Ammon's horn (tissue), 1 donor: Measurements from ENCODE around the gene DUSP5.

Experiments used
- DNase-seq: peaks from one replicate; pipeline ENCODE4 v3.0.0-alpha.2; 2016; ENCODE audit warnings: low spot score

DUSP5 gene

DNA sequence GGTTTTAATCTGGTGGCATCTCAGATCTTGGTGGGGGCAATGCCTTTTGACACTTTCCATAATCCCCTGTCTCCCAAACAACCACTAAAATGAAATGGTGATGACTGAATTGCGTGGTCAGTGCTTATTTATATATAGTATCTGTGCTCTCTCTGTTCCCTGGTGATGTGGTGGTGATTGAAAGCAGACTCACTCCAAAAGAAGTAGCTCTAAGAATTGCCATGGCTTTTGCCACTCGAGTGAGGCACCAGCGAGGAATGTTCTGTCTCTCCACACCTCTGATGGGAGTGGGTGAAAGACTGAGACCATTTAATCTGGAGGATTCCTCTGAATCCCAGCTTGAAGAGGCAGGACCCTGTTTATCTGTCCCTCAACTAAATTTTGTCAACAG lies 2.8 kb downstream of the DUSP5 start:
- no peak for DNase-seq

DNA sequence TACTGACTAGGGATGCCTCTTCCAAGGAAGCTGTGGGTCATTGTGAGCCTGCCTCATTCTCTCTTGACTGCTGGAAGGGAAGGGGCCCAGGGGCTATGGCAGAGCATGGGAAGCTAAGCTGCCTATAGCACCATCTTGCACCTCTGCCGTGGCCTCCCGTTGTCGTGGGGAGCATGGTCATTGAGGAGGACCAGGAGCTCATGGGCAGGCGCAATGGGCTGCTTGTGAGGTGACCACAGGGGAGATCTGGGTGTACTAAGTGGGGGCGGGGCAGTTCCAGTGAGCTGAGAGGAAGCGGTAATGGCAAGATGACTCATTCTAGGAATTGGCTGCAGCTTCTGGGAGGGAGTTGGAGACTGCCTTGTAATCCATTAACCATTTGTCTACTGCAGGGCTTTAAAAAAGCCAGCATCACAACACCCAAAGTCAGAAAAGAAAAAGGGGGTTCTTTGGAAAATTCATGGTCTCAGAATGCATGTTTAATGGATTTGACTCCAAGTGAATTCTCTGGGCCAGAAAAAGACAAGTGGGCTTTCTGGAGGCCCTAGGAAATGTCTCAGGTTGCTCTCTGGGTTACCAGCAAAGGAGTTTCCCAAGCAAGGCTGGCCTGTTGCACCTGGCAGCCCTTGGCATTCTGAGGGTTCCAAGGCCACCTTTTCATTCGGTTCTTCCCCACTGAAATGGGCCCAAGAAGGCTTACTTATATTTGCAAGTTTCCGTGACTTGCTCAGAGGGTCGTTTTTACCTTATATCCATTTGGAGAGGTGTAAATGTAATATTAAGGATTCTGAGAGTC lies 3.6 kb downstream of the DUSP5 start:
- peak; percentile 84 for DNase-seq

DNA sequence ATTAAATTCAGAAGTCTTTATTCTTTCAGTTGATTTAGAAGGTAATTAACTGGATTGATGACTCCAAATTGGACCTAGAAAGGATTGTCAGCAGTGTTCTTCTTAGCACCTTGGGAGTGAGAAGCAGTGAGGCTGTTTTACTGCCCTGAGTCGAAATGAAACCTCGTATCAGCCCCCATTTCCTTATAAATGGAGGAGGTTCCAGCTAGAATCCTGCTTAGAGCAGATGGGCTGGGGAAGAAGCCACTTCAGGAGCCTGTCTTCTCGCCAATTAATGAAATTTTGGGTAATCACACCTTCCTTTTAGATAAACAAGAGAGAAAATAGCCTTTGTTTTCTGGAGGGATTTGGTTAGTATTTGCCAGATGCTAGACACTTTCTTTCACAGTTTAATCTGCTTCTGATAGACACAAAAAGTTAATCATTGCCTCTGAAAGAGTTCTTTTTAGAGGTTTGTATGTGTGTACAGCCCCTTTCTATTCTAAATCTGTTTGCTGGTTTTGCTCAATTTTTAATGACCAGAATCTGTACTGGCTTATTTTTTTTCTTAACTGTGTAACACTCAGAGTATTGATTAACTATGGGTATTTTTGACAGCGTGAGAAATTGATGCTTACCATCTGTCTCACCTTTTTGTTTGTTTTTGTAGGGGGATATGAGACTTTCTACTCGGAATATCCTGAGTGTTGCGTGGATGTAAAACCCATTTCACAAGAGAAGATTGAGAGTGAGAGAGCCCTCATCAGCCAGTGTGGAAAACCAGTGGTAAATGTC lies 4.6 kb downstream of the DUSP5 start:
- DNase-seq, result no peak

DNA sequence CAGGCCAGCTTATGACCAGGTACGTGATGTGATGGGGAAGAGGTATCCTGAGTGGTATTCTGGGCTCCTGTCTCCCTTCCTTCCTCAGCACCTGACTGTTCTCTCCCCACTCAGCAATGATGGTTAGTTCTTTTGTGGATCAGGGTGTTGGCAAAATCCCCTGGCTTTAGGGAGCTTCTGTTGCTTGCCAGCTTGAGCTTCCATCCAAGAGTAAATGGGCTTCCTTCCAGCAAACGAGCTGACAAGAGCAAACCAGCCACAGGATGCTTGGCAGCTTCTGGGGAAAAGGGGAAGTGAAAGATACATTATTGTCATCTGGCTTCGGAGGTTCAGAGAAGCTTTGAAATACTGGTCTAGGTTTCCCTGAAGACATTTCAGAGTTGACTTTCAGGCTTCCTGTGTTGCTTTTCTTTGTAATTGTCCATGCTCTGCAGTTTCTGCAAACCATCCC lies 5.2 kb downstream of the DUSP5 start:
- DNase-seq, result peak; percentile 92

GRCh38 chr10:110503528-110504110 lies 5.9 kb downstream of the DUSP5 start:
- no peak for DNase-seq

GRCh38 chr10:110504111-110504735 lies 6.5 kb downstream of the DUSP5 start:
- peak; percentile 63 for DNase-seq

GRCh38 chr10:110505130-110505770 lies 7.5 kb downstream of the DUSP5 start:
- DNase-seq, result no peak

GRCh38 chr10:110506448-110506847 lies 8.7 kb downstream of the DUSP5 start:
- DNase-seq, result no peak

DNA sequence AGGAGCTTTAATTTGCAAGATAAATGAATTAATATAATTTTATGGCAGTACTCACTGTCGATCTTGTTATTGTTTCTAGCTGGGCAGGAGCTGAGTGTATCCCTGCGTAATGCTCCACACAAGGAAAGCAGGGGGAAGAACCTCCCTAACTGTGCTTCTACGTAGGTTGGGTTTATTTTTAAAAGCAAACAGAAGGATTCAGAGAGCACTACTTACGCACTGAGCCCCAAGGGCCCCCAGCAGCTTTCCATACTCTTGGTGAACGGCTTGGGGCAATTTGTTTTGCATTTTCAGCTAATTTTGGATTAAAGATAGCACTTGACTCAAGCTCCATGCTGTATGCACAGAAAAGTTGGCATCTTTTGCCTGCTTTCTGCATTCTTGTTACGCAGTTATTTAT lies 9.6 kb downstream of the DUSP5 start:
- no peak for DNase-seq

GRCh38 chr10:110508159-110508788 lies 10.6 kb downstream of the DUSP5 start:
- no peak for DNase-seq

GRCh38 chr10:110508806-110509544 lies 11.3 kb downstream of the DUSP5 start:
- DNase-seq, result no peak

DNA sequence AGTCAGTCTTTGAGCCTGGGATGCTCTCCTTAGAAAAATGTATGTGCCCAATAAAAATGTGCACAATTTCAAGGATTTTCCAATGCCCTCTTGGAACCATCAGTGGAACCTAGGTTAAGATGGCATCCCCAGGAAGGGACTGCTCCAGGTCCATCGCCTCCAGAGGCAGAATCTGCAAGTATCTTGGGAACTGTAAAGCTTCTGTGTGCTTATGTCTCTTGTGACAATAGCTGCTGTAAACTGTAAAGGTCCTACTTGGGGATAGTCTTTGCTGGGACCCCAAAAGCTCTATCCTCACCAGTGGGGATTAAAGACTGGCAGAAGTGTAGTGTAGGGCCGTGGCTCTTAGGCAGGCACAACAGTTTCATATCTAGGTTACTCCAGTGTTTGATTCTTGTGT lies 11.9 kb downstream of the DUSP5 start:
- no peak for DNase-seq

DNA sequence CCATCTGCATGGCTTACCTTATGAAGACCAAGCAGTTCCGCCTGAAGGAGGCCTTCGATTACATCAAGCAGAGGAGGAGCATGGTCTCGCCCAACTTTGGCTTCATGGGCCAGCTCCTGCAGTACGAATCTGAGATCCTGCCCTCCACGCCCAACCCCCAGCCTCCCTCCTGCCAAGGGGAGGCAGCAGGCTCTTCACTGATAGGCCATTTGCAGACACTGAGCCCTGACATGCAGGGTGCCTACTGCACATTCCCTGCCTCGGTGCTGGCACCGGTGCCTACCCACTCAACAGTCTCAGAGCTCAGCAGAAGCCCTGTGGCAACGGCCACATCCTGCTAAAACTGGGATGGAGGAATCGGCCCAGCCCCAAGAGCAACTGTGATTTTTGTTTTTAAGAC lies 12.4 kb downstream of the DUSP5 start:
- no peak for DNase-seq

DNA sequence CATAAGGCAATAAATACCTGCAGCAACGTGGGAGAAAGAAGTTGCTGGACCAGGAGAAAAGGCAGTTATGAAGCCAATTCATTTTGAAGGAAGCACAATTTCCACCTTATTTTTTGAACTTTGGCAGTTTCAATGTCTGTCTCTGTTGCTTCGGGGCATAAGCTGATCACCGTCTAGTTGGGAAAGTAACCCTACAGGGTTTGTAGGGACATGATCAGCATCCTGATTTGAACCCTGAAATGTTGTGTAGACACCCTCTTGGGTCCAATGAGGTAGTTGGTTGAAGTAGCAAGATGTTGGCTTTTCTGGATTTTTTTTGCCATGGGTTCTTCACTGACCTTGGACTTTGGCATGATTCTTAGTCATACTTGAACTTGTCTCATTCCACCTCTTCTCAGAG lies 13.0 kb downstream of the DUSP5 start:
- DNase-seq, result no peak

DNA sequence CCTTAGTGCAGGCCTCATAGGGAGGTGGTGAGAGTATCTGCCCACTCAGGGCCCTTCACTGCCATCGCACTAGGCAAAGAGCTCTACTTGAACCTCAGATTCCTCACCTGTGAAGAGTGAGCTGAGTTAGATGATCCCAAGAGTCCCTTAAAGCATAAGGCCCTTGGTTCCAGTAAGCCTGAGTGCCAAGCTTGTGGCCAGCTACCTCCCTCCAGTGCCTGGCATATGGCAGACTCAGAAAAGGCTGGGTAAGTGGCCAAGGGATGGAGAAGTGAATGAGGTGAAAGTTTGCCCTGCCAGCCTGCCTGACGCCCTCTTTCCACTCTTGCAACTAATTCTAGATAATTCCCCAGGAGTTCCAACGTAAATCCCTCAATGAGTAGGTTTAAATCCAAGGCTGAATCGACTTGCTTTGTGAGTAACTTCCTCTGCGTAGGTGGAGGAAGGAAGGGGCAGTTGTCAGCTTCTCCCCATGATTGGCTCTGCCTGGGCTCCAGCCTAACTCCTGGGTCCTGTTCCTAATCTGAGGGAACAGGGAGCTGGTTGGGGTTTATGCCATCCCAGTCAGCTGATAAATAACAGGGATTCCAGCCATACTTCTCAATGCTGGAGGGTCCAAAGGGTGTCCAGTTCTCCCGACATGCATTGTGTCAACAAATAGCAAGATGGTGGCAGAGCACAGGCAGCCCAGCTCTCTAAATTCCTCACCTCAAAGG lies 14.2 kb downstream of the DUSP5 start:
- no peak for DNase-seq

DNA sequence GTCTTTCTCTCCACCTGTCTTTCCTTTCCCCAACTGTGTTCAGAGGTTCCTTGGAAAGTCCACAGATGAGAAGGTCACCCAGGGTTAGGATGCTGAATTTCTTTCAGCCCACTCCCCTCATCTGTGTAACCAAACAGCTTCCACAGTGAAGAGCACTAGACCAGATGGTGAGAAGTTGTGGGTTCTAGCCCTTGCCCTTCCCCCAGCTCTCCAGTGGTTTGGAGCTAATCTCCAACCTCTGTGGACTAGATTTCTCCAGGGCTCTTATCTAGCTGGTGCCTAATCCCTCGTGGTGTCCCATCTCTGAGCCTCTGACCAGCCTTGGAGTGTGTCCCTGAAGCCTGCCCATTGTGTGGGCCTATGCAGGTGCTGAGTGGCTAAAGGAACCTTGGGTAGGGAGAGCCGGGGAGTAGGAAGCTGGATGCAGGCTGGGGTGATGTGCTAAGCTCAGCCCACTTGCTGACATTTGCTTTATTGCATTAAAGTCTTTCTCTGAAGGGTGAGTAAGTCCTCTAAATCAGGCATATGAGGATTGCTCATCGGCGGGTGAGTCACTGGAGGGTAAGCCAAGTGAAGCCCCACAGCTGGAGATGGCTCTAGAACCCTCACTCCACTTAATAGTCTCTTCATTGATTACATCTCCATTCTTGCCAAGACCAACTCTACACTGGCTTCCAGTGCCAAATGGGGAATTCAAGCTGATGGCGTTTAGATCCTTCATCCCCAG lies 14.9 kb downstream of the DUSP5 start:
- no peak for DNase-seq

GRCh38 chr10:110513949-110514348 lies 16.2 kb downstream of the DUSP5 start:
- no peak for DNase-seq

GRCh38 chr10:110514848-110515247 lies 17.1 kb downstream of the DUSP5 start:
- no peak for DNase-seq

DNA sequence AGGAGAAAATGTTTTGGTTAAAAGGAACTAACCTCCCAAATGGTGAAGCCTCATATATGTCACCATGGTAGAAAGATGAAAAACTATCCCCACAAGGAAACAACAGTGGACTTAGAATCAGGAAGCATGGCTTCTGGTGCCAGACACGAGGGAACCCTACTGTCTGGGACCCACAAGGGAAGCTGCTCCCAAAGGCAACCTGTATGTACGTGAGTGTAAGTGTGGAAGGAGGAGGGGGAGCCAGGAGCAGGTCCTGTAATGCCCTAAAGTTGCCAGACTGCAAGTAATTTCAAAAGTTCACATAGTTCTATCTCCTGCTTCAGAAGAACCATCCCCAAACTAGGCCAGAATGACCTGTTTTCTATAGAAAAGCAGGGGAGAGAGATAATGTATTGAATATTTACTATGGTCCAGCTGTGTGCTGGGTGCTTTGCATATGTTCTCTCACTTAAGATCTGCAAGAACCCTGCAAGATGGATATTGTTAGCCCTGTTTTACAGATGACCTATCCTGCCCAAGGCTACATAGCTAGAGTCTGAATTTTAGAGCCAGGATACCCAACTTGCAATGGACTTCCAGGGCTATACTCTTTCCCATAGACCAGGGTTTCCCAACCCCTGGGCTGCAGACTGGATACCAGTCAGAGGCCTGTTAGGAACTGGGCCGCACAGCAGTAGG lies 19.2 kb downstream of the DUSP5 start:
- no peak for DNase-seq
